ENCODE results near the gene HDAC1.
"Not testable (repeated sequence)": the region's sequence is repeated elsewhere in the genome, so short reads cannot be mapped to it uniquely, and the experiment has no call there.

HDAC1 gene

GRCh38 chr1:32291708-32292538 lies at the start of gene HDAC1:
TSS of gene HDAC1 (plus strand) at chr1:32292083. CDS start at chr1:32292170, 87 bp downstream.
- DNase-seq = peak; percentile 80

- DNase-seq = no peak
These were observed 49.5 kb upstream of the HDAC1 start for GRCh38 chr1:32242341-32242851.

- DNase-seq = no peak
These were observed 45.0 kb upstream of the HDAC1 start, which contains the start of gene FAM167B for GRCh38 chr1:32246888-32247273. TSS of gene FAM167B (plus strand) at chr1:32247222. CDS start at chr1:32247422, 200 bp downstream.

GRCh38 chr1:32247452-32247851 lies 44.4 kb upstream of the HDAC1 start:
- no peak for DNase-seq

GRCh38 chr1:32247983-32248889 lies 43.6 kb upstream of the HDAC1 start:
- DNase-seq = no peak

- DNase-seq = no peak
These were observed 41.9 kb upstream of the HDAC1 start for GRCh38 chr1:32249831-32250525.

- DNase-seq = no peak
These were observed 40.8 kb upstream of the HDAC1 start, which contains the start of gene LCK for GRCh38 chr1:32250893-32251716. TSS of gene LCK (plus strand) at chr1:32251265. CDS start at chr1:32274330, 23,065 bp downstream.

GRCh38 chr1:32255072-32256071 lies 36.5 kb upstream of the HDAC1 start:
- DNase-seq = no peak

- DNase-seq = no peak
These were observed 35.2 kb upstream of the HDAC1 start for GRCh38 chr1:32256473-32257226.

- DNase-seq = no peak
These were observed 34.7 kb upstream of the HDAC1 start for GRCh38 chr1:32257227-32257508.

- DNase-seq = not testable (repeated sequence)
These were observed 28.7 kb upstream of the HDAC1 start for GRCh38 chr1:32263236-32263593.

GRCh38 chr1:32263744-32264143 lies 28.1 kb upstream of the HDAC1 start:
- no peak for DNase-seq

GRCh38 chr1:32265846-32266245 lies 26.0 kb upstream of the HDAC1 start:
- no peak for DNase-seq

- no peak for DNase-seq
These were observed 24.8 kb upstream of the HDAC1 start for GRCh38 chr1:32266921-32267591.

GRCh38 chr1:32269744-32270143 lies 22.1 kb upstream of the HDAC1 start:
- no peak for DNase-seq

- no peak for DNase-seq
These were observed 19.1 kb upstream of the HDAC1 start for GRCh38 chr1:32272557-32273390.

- no peak for DNase-seq
These were observed 18.3 kb upstream of the HDAC1 start for GRCh38 chr1:32273391-32274208.

Measured in cortex of kidney (tissue), 1 donor.